Measurements from ENCODE around the gene MICAL1. TPM values are rescaled to one million over a fixed set of nuclear protein-coding genes. Genes with fewer than 3 reads are reported as not detected.
A peak's percentile ranks its signal among the peaks of the same experiment; 100 is the strongest.

MICAL1 gene
- total and polyA plus RNA-seq, 8 donors, result 13.8 to 205 (median 38.5) TPM

- 77 to 83% (median 82%) methylated on average over 9 of the region's 9 CpGs for WGBS, 5 donors
- Histone ChIP-seq H3K4me3 (no peak overlapping the region), H3K4me1 (no peaks in the 10 kb centered on the region), H3K27me3 (no peaks in the 10 kb centered on the region), H3K9me3 (no peaks in the 10 kb centered on the region), H3K36me3 (no peaks in the 10 kb centered on the region), H3K27ac (no peak overlapping the region)
- no peak for TF ChIP-seq EP300 (IDR thresholded peaks at IDR 0.05)
- no peak for TF ChIP-seq POLR2AphosphoS5 (IDR thresholded peaks at IDR 0.05)
- TF ChIP-seq POLR2A (IDR thresholded peaks at IDR 0.05), result no peak
- no peak for TF ChIP-seq CTCF (IDR thresholded peaks at IDR 0.05)
- intact Hi-C loops (cut with DNase I; ENCODE audit: low total_unique reads), result no loop called here
- DNase-seq, result no peak
Observed at GRCh38 chr6:109496036-109496772, 40.6 kb upstream of the MICAL1 start.

GRCh38 chr6:109493865-109494264 is 38.3 kb upstream of the MICAL1 start:
- no peaks in the 10 kb centered on the region for H3K9me3 ChIP-seq
- intact Hi-C loops (cut with DNase I; ENCODE audit: low total_unique reads), result no loop called here
- no peaks in the 10 kb centered on the region for H3K4me1 ChIP-seq
- no peaks in the 10 kb centered on the region for H3K36me3 ChIP-seq
- no peaks in the 10 kb centered on the region for H3K27me3 ChIP-seq
- H3K4me3 ChIP-seq, result no peak overlapping the region
- 79 to 94% (median 89%) methylated on average over 1 of the region's 1 CpG for WGBS, 5 donors
- TF ChIP-seq CTCF (IDR thresholded peaks at IDR 0.05), result no peak
- H3K27ac ChIP-seq, result no peak overlapping the region
- DNase-seq, result no peak

- no peaks in the 10 kb centered on the region for H3K27me3 ChIP-seq
- DNase-seq, result peak in 1 of 2 donors; percentile 39
- intact Hi-C loops (cut with DNase I; ENCODE audit: low total_unique reads), result no loop called here
- no peaks in the 10 kb centered on the region for H3K9me3 ChIP-seq
- no peaks in the 10 kb centered on the region for H3K36me3 ChIP-seq
- no peaks in the 10 kb centered on the region for H3K4me1 ChIP-seq
- H3K4me3 ChIP-seq, result no peak overlapping the region
- peak overlapping the region in 1 of 5 donors; percentile 7 for H3K27ac ChIP-seq
- no peak for TF ChIP-seq POLR2A (IDR thresholded peaks at IDR 0.05)
- no peak for TF ChIP-seq CTCF (IDR thresholded peaks at IDR 0.05)
- no peak for TF ChIP-seq EP300 (IDR thresholded peaks at IDR 0.05)
- TF ChIP-seq POLR2AphosphoS5 (IDR thresholded peaks at IDR 0.05), result no peak
- WGBS, 5 donors, result 39 to 53% (median 47%) methylated on average over 5 of the region's 5 CpGs
Observed at GRCh38 chr6:109491207-109491938, 35.8 kb upstream of the MICAL1 start.

GRCh38 chr6:109490713-109491112 is 35.1 kb upstream of the MICAL1 start:
- 46 to 69% (median 59%) methylated on average over 2 of the region's 2 CpGs for WGBS, 5 donors
- TF ChIP-seq POLR2A (IDR thresholded peaks at IDR 0.05) (no peak), POLR2AphosphoS5 (IDR thresholded peaks at IDR 0.05) (no peak)
- intact Hi-C loops (cut with DNase I; ENCODE audit: low total_unique reads), result no loop called here
- no peaks in the 10 kb centered on the region for H3K36me3 ChIP-seq
- no peaks in the 10 kb centered on the region for H3K4me1 ChIP-seq
- DNase-seq, result no peak
- H3K9me3 ChIP-seq, result no peaks in the 10 kb centered on the region
- no peaks in the 10 kb centered on the region for H3K27me3 ChIP-seq
- no peak overlapping the region for H3K4me3 ChIP-seq
- peak overlapping the region in 1 of 5 donors; percentile 7 for H3K27ac ChIP-seq

- intact Hi-C loops (cut with DNase I; ENCODE audit: low total_unique reads), result no loop called here
- TF ChIP-seq POLR2AphosphoS5 (IDR thresholded peaks at IDR 0.05) (no peak), POLR2A (IDR thresholded peaks at IDR 0.05) (no peak)
Observed at GRCh38 chr6:109488001-109488400, 32.4 kb upstream of the MICAL1 start.

More at GRCh38 chr6:109488001-109488400, 32.4 kb upstream of the MICAL1 start:
- peaks cover 0 to 13% (median 5%) of the 10 kb centered on the region in 4 donors for H3K4me1 ChIP-seq
- H3K9me3 ChIP-seq, result no peaks in the 10 kb centered on the region
- DNase-seq, result no peak
- no peak overlapping the region for H3K27ac ChIP-seq
- H3K36me3 ChIP-seq, result no peaks in the 10 kb centered on the region
- no peak overlapping the region for H3K4me3 ChIP-seq
- H3K27me3 ChIP-seq, result no peaks in the 10 kb centered on the region

Measured in stomach (tissue), 9 donors.